Thyroid gland (tissue), 4 donors: ENCODE results near the gene KRT3.

Experiments
- POLR2A ChIP-seq, 2 donors: fragments of 450-650 bp; IDR thresholded peaks; one replicate each; pipeline ENCODE4 v1.6.1; 2017; ENCODE audit warnings: antibody characterized with exemption in 2 of 2, mild to moderate bottlenecking in 2 of 2, moderate library complexity in 1 of 2
- TF ChIP-seq, protein P1 (sequence below), 6 experiments: fragments of 200-600 bp in 3 of 6; fragments of 450-650 bp in 3 of 6; sonication (generic) in 3 of 6; IDR thresholded peaks; one replicate each; pipeline ENCODE4 v1.5.1; 2016 to 2019; ENCODE audit warnings: antibody characterized with exemption in 6 of 6, mild to moderate bottlenecking in 2 of 6, inconsistent platforms in 1 of 6, moderate library complexity in 1 of 6

DNA sequence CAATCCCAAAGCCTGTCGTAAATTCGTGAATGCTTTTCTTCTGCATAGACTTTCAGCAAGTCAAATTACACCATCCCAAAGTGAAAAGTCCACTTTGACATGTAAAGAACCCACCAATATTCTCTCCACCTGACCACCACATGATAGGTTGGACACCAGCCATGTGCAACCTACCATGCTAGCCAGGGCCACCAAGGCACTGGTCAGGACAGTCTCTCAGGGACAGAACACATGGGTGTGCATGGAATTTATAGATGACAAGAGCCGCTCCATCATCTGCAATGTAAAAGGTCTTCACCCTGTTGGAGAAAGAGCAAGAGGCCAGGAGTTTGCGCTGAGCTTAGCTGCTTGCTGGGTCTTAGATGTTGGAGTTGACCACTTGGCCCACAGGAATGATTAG is 13.4 kb downstream of the KRT3 start:
- TF ChIP-seq, protein P1, sequence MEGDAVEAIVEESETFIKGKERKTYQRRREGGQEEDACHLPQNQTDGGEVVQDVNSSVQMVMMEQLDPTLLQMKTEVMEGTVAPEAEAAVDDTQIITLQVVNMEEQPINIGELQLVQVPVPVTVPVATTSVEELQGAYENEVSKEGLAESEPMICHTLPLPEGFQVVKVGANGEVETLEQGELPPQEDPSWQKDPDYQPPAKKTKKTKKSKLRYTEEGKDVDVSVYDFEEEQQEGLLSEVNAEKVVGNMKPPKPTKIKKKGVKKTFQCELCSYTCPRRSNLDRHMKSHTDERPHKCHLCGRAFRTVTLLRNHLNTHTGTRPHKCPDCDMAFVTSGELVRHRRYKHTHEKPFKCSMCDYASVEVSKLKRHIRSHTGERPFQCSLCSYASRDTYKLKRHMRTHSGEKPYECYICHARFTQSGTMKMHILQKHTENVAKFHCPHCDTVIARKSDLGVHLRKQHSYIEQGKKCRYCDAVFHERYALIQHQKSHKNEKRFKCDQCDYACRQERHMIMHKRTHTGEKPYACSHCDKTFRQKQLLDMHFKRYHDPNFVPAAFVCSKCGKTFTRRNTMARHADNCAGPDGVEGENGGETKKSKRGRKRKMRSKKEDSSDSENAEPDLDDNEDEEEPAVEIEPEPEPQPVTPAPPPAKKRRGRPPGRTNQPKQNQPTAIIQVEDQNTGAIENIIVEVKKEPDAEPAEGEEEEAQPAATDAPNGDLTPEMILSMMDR (IDR thresholded peaks at IDR 0.05) = no peak
- no peak for TF ChIP-seq POLR2A (IDR thresholded peaks at IDR 0.05)
